ENCODE data around the gene SOCS6. TPM values are rescaled to one million over a fixed set of nuclear protein-coding genes. Genes with fewer than 3 reads are reported as not detected.
A peak's percentile ranks its signal among the peaks of the same experiment; 100 is the strongest.

The SOCS6 gene
- total RNA-seq, 6 experiments from 2014 or later, result 11.7 to 18.0 (median 14.0) TPM

DNA sequence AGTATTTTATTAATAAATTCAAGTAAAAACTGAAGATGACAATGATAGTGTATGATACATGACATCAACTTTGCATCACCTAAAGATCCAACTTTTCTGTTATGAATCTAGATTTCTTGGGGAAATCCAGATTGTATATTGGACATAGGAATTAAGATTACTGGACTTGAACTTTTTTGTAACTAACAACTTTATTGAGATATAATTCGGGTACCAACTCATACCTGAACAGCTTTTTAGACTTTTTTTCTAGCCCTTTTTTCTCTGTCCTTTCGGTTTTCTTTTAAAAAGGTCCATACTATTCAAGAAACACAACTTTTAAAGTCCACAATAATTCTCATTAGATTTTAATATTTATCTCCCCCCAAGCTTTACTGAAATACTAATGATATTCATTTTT lies 1.1 kb upstream of the SOCS6 start:
- H3K36me3 ChIP-seq, result no peaks in the 10 kb centered on the region
- H3K4me1 ChIP-seq, result peaks cover 0 to 19% (median 6%) of the 10 kb centered on the region in 4 donors
- no peak overlapping the region for H3K27ac ChIP-seq
- intact Hi-C loops (cut with DNase I), result no loop called here
- H3K27me3 ChIP-seq, result no peaks in the 10 kb centered on the region
- DNase-seq (no peak), ATAC-seq (no peak)
- H3K4me3 ChIP-seq, result no peak overlapping the region
- WGBS (ENCODE audit: insufficient coverage, low coverage, low lambda C conversion rate, missing lambda C conversion rate), result 90% methylated on average over 2 of the region's 2 CpGs
- H3K9me3 ChIP-seq, result no peaks in the 10 kb centered on the region
- TF ChIP-seq, protein P1, sequence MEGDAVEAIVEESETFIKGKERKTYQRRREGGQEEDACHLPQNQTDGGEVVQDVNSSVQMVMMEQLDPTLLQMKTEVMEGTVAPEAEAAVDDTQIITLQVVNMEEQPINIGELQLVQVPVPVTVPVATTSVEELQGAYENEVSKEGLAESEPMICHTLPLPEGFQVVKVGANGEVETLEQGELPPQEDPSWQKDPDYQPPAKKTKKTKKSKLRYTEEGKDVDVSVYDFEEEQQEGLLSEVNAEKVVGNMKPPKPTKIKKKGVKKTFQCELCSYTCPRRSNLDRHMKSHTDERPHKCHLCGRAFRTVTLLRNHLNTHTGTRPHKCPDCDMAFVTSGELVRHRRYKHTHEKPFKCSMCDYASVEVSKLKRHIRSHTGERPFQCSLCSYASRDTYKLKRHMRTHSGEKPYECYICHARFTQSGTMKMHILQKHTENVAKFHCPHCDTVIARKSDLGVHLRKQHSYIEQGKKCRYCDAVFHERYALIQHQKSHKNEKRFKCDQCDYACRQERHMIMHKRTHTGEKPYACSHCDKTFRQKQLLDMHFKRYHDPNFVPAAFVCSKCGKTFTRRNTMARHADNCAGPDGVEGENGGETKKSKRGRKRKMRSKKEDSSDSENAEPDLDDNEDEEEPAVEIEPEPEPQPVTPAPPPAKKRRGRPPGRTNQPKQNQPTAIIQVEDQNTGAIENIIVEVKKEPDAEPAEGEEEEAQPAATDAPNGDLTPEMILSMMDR (IDR thresholded peaks at IDR 0.05), result no peak

DNA sequence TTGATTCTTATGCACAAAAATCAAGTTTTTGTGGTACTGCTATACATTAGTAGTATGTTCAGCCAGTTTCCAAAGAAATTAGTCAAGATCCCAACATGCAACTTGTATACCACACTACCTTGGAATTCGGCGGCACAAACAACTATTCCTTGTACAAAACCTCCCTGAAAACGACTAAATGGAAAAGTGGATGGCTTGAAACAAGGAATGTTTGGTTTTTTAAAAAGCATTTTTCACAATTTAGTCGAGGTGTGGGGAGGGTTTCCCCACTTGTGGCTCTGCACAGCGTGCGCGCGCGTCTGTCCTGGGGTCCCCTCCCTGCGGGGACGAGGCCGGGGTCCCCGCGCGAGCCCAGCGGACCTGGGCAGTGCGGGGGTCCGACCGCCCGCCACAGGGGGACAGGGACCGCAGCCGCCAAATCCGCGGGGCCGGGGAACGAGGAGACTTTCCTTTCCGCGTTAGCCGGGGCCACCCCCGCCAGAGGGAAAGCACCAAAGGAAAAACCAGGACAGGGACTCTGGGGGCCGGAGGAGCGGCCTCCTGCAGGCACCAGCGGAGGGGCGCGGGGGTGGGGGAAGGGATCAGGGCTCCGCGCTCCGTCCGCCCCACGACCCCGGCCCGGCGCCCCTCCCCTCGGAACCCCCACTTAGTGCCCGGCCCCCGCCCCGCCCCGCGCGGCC lies 534 bp upstream of the SOCS6 start:
- DNase-seq (peak; percentile 56 to 62 (median 59)), ATAC-seq (peak; percentile 50 to 64 (median 58))
- H3K27me3 ChIP-seq, result no peaks in the 10 kb centered on the region
- peak overlapping the region; percentile 31 to 94 (median 89) for H3K27ac ChIP-seq
- no peaks in the 10 kb centered on the region for H3K9me3 ChIP-seq
- H3K4me1 ChIP-seq, result peaks cover 0 to 20% (median 8%) of the 10 kb centered on the region in 4 donors
- H3K36me3 ChIP-seq, result no peaks in the 10 kb centered on the region
- intact Hi-C loops (cut with DNase I), result no loop called here
- WGBS (ENCODE audit: insufficient coverage, low coverage, low lambda C conversion rate, missing lambda C conversion rate), result 4% methylated on average over 15 of the region's 50 CpGs
- TF ChIP-seq POLR2A (IDR thresholded peaks at IDR 0.05), result no peak
- TF ChIP-seq, protein P1 (IDR thresholded peaks at IDR 0.05), result no peak
- H3K4me3 ChIP-seq, result peak overlapping the region; percentile 60 to 71 (median 71)

DNA sequence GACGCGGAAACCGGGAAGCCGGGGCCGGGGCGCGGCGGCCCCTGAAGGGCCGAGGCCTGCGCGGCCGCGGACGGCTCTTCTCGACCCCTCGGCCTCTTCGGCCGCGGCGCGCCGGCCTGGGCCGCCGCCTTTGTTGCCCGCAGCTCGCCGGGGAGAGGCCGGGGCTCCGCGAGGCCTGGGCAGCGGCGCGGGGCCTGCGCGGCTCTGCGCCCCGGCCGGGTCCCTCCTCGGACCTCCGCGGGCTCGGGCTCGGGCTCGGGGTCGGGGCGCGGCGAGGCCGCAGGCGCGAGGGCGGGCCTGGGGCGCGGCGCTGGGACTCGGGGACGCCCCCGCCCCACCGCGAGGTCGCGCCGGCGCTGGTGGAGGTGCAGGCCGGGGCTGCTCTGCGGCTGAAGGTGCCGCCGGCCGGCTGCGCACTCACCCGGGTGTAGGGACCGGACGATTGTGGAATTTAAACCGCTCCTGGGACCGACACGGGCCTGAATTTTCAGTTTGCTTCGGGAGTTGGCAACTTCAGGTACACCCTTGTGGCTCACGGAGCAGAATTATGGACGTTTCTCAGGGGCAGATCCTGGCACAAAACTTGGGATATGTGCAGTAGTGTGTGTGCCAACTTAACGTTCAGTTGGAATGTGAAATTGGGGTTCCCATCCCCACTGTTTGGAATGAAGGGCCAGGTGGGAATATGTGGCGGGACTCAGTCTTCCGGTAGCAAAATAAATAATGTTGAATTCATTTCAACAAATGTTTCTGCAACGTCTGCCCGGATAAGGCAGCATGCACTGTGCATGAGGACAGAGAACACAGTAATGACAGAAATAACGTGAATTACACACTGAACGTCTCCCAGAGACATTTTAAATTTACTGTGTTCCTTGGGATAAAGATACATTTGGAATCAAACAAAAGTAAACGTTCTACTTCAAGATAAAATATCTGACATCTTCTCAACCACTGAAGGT lies 787 bp downstream of the SOCS6 start:
- Histone ChIP-seq H3K4me1 (peaks cover 0 to 20% (median 9%) of the 10 kb centered on the region in 4 donors), H3K27ac (peak overlapping the region; percentile 84 to 94 (median 89)), H3K36me3 (no peaks in the 10 kb centered on the region), H3K4me3 (peak overlapping the region; percentile 52 to 75 (median 71)), H3K9me3 (no peaks in the 10 kb centered on the region), H3K27me3 (no peaks in the 10 kb centered on the region)
- peak; percentile 57 for TF ChIP-seq POLR2A (IDR thresholded peaks at IDR 0.05)
- TF ChIP-seq, protein P1 (IDR thresholded peaks at IDR 0.05), result no peak
- ATAC-seq (peak; percentile 60 to 81 (median 67)), DNase-seq (peak; percentile 60 to 65 (median 62))
- intact Hi-C loops (cut with DNase I), result no loop called here
- 4% methylated on average over 13 of the region's 87 CpGs for WGBS (ENCODE audit: insufficient coverage, low coverage, low lambda C conversion rate, missing lambda C conversion rate)

DNA sequence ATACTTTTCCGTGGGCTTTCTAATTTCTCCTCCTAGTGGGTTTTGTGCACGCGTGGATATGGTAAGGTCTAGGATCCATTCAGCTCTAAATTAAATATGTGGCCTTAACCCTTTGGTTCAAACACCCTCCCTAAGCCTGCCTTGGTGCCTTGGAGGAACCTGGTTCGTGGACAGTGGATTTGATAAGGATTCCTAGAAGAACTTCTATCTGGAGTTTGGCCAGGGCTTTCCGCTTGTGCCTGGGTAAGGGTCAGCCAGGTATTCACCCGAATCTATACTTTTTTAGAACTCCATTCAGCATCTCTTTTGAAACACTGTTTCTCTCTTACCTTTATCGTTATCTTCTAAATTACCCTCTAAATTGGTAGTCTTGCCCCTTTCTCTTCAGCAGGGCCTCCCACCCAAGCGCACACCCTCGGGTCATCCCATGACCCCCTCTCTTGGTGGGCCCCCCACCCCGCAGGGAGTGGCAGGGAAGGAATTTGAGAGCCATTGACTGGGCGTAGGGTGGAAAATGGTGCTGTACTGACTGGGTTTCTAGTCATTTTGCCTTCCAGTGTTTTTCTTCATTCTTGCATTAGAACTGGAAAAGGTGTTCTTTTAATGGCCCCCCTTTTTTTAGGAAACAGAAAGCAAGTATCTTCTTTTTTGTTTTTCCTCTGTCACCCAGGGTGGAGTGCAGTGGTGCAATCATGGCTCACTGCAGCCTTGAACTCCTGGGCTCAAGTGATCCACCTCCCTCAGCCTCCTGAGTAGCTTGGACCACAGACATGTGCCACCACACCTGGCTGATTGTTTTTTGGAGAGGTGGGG lies 1.8 kb downstream of the SOCS6 start:
- no peaks in the 10 kb centered on the region for H3K27me3 ChIP-seq
- WGBS (ENCODE audit: insufficient coverage, low coverage, low lambda C conversion rate, missing lambda C conversion rate), result 39% methylated on average over 10 of the region's 11 CpGs
- H3K36me3 ChIP-seq, result no peaks in the 10 kb centered on the region
- H3K4me1 ChIP-seq, result peaks cover 0 to 29% (median 17%) of the 10 kb centered on the region in 4 donors
- peak overlapping the region; percentile 52 to 75 (median 71) for H3K4me3 ChIP-seq
- TF ChIP-seq, protein P1 (IDR thresholded peaks at IDR 0.05), result no peak
- no peak for TF ChIP-seq POLR2A (IDR thresholded peaks at IDR 0.05)
- no peaks in the 10 kb centered on the region for H3K9me3 ChIP-seq
- peak overlapping the region in 2 of 3 donors; percentile 83 to 94 for H3K27ac ChIP-seq
- intact Hi-C loops (cut with DNase I), result no loop called here
- DNase-seq, result no peak
- no peak for ATAC-seq
